IPS-11a (cell line): ENCODE measurements around the gene CALHM4.

ENCODE experiments used
- H3K4me3 ChIP-seq: one replicate; pipeline ENCODE4 v1.5.1; 2013; ENCODE audit warnings: low read depth, low read length, control low read depth

CALHM4 gene

DNA sequence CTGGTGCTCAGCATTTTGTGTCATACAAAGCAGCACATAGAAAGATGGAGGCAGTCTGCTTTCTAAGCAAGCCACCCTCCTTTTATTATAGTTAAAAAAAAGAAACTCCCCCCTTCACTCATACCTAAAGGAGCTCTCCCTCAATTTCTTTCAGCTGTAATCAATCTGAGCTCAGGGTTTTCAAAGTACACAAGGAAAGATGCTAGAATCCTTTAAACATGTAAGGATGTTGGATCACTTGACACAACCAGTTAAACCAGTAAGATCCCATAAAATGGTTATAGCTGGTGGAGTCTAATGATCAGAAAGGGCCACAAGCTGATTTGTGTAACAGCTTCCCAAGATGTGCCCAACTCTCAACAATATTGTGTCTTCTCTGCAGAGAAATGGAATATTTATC, at the start of gene CALHM4:
CALHM4 (plus strand) TSS at position 301 of the 400 bp plus-strand sequence; CDS start at position 344, 43 bp downstream.
- no peak within 1 kb of the TSS for H3K4me3 ChIP-seq

- H3K4me3 ChIP-seq = no peak overlapping the region
Observed at GRCh38 chr6:116507324-116507723, 46.2 kb upstream of the CALHM4 start.

DNA sequence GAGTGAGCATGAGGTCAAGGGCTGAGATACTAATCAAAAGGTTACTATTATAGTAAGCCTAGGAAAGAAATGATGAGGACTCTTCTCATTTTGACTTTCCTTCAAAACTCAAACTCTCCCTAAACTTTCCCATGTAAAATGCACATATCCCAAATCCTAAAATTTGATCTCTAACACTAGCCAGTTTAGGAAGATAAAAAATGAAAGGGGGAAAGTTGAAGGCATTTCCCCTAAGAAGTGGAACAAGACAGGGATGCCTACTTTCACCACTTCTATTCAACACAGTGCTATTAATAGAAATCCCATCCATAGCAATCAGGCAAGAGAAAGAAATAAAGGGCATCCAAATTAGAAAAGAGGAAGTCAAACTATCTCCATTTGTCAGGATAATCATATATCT, 45.0 kb upstream of the CALHM4 start:
- no peak overlapping the region for H3K4me3 ChIP-seq

DNA sequence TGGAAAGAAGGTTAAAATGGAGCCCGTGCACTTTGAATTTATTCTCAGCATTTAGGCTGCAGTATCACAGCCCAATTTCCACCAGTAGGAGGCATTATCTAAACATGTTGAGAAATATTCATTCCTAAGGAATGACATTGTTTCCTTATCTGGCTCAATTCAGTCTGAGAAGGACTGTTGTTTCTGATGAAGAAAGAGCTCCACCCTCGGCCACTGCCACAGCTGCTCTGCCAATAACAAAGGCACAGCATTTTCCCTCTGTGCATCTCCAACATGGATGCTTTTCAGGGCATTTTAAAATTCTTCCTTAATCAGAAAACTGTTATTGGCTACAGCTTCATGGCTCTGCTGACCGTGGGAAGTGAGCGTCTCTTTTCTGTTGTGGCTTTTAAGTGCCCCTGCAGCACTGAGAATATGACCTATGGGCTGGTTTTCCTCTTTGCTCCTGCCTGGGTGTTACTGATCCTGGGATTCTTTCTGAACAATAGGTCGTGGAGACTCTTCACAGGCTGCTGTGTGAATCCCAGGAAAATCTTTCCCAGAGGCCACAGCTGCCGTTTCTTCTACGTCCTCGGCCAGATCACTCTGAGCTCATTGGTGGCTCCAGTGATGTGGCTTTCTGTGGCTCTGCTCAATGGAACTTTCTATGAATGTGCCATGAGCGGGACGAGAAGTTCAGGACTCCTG, 42.0 kb upstream of the CALHM4 start, which contains the start of gene CALHM5:
CALHM5 (plus strand) TSS at position 216 of the 687 bp plus-strand sequence; CDS start at position 274, 58 bp downstream.
- H3K4me3 ChIP-seq = no peak within 1 kb of the TSS

DNA sequence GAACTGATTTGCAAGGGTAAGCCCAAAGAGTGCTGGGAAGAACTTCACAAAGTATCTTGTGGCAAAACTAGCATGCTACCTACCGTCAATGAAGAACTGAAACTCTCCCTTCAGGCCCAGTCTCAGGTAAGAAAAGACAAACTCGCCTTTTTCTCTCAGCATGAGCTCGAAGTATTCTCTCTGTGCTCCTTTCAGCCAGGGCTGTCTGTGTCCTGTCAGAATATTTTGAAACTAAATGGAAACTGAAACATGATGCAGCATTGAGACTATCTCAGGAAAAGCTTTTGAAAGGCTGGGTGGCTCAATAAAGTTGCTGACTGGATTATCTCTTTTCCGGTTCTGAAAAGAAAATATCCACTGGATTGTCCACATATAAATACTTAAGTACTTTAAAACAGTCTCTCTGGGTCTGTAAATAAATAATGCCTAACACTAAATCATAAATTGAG, 41.4 kb upstream of the CALHM4 start:
- no peak overlapping the region for H3K4me3 ChIP-seq

- no peak overlapping the region for H3K4me3 ChIP-seq
Observed at GRCh38 chr6:116512734-116513133, 40.8 kb upstream of the CALHM4 start.

DNA sequence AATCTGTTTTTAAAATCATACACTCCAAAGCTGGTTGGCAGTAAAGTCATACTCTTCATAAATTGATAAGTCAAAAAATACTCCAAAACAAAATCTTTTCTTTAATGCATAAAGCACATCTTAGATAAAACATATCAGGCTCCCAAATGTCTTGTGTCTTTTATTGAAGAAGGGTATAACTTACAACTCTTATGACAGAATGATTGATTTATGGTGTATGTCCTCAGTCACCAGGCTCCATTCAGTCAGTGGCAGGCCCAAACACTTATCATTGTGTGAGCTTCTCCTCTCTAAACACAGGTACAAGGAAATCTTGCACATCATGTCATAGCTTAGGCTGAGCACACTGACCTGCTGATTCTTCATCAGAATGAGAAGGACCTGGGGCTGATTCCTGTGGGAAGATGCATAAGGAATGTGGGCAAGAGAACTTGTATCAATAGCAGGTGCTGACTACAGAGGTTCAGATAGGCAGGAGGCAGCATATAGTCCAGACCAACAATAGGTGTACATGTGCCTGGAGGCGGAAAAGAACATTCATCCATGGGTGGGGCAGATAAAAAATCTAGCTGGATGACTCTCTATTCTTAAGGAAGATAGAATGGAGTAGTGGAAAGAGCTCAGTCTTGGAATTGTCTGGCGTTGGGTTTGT, 40.2 kb upstream of the CALHM4 start:
- H3K4me3 ChIP-seq = no peak overlapping the region

DNA sequence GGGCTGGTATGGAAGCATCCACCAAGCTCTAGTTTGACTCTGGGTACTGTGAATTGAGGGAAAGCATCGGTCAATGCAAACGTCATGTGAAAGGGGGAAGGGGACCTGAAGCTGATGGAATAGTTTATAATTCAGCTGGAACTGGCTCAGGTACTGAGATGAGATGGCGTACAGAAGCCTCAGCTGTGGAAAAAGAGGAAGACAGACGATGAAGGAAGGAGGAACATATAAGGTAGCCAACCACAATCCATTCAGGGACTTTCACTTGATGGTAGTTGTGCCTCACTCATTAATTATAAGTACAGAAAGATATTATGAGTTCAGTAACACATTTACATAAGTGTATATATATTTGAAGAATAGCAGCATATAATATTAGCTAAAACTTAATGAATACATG, 39.4 kb upstream of the CALHM4 start:
- H3K4me3 ChIP-seq = no peak overlapping the region

- no peak overlapping the region for H3K4me3 ChIP-seq
Observed at GRCh38 chr6:116515141-116515540, 38.4 kb upstream of the CALHM4 start.

DNA sequence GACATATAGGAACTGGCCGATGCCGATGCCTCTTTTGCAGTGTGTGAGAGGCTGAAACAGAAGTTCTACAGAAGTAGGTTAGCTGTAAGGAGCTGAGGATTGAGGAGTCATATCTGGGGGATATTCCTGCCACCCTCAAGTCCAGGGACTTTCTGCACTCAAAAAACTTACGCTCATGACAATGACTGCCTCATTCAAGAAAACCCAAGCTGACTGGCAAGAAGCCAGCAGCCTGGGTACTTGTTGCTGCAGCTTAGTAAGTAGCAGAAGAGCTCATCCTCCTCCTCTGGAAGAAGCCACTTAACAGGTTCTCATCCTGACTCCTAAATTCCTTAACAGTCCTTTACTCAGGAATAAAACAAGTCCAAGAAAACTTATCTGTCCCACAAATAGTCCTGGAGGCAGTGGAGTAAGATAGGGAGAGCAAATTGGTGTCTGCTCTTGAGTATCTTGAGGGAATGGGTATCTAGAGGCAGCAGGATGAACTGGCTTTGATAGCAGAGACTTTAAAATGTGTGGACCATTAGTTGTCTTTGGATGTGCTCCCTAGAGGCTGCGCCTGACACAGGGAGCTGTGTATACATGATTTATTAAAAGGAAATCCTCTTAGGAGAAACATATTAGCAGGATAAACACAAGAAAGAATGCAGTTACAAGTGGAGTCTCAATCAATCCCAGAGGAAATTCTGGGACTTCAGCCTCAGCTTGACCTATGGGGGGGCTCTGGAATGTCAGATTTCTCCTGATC, 34.8 kb upstream of the CALHM4 start:
- no peak overlapping the region for H3K4me3 ChIP-seq

DNA sequence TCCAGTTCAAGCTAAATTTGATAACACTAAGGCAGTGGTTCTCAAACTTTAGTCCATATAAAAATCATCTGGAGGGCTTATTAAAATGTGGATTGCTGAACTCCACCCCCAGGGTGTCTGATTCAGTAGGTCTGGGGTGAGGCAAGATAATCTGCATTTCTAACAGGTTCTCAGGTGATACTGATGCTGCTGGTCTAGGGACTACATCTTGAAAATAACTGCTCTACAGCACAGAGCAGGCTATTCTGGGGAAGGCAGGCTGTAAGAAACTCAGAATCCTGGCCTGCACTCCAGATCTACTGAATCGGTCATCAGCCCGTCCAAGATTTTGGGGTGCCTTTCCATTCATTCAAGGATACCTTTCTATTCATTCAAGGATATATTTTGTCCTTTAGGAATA, 30.7 kb upstream of the CALHM4 start:
- H3K4me3 ChIP-seq = no peak overlapping the region

GRCh38 chr6:116524236-116524635, 29.3 kb upstream of the CALHM4 start:
- H3K4me3 ChIP-seq = no peak overlapping the region

GRCh38 chr6:116528133-116528532, 25.4 kb upstream of the CALHM4 start:
- H3K4me3 ChIP-seq = no peak overlapping the region

DNA sequence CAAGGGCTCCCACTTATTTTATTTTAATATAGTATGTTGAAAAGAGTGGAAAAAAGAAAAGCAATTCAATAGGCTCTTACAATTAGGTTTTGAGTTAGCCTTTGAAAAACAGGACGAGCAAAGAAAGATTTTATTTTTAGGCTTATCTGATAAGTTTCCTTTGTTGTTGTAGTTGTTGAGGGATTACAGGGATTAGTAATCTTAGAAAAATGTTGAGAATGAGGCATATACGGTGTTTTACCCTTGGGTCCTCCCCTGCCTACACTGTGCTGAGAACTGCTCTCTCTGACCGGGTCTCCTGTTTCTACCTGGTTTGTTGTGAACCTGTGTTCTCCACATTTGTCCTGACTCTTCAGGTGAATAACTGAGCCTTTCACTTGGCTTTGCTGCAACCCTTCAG, 24.8 kb upstream of the CALHM4 start:
- H3K4me3 ChIP-seq = no peak overlapping the region

GRCh38 chr6:116529466-116530290, 23.9 kb upstream of the CALHM4 start:
- H3K4me3 ChIP-seq = no peak overlapping the region

- H3K4me3 ChIP-seq = no peak overlapping the region
Observed at GRCh38 chr6:116530436-116530835, 23.1 kb upstream of the CALHM4 start.

DNA sequence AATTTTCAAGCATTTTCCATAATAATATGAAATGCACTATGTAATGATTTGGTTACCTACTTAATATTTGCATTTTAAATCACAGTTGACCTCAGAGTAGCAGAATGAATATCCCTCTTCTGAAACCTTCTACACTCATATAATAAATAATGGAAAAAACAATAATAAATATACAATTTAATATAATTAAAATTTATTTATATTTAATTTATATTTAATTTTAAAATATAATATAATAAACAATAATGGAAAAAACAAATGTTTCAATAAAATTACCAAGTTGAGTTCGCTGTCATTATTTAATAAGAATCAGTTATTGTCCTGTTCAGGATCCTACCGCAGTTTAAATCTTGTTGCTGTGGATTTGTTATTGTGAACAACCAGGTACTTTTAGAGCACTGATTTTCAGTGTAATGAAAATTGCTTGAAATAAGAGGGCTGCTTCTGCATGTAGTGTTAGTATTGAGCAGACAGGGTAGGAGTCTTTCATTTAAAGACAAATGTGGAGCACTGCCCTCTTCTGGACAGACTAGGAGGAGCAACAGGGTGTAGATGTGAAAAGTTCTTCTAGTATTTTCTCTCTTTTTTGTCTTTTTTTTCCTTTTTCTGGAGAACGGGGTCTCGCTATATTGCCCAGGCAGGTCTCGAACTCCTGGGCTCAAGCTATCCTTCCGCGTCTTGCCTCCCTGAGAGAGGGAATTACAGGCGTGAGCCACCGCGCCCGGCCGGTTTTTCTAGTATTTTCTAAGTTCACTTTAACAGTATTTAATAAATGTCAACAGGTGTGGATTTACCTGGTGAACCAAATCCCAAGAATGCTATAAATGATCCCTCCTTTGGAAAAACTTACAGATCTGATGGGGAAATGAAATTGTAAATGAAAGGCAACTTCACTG, 21.6 kb upstream of the CALHM4 start:
- no peak overlapping the region for H3K4me3 ChIP-seq

DNA sequence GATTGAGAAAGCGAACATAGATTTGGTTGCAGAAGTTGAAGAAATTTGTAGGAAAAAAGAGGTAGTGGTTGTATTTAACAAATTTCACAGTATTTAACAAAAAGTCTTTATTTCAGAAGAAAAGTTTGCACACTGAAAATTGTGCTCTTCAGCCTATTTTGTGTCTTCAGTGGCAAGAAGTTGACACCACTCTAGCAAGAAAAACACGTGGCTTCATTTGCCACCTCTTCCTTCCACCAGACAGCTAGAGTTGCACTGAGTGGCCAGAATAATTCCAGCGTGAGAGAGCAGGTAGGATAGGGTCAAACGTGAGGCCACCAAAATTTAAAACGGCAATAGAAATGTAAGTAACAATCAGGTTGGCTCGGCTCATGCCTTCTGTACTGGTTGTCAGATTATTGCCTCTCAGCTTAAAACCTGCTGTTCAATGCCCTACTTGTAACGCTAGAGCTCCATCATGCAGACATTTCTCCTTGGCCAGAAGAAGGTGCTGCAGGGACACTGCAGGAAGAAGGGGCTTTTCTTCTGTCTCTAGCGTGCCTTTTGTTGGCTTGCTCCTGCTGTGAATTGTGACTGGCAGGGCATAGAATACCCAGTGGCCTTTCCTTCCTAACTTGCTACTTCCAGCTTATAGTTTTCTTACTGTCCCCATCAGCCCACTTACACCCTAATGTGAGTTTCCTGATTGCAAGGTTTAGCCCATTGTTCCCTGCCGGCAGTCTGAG, 20.2 kb upstream of the CALHM4 start:
- H3K4me3 ChIP-seq = no peak overlapping the region

DNA sequence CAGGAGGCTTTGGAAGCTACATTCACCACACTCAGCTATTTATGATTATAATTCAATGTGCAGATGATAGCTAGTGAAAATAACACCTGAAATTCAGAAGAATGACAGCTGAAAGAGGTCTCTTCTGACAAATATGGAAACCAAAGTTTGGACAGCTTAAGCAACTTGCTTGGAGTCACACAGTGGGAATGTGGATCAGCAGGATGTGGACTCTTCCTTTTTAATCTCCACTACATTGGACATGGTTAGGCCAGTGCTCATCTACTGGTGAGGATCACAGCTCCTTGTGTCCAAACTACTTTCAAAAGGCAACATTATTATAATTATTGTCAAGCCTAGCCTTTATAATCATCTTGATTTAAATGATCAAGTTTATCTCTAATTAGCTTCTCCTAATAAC, 18.4 kb upstream of the CALHM4 start:
- no peak overlapping the region for H3K4me3 ChIP-seq
